GM19372 (cell line): ENCODE results near the gene LGALS3BP.

Source experiments
- ATAC-seq: cut with Tn5 transposase; IDR thresholded peaks from one replicate; pipeline ENCODE4 v1.9.1; 2021; ENCODE audit warnings: mild to moderate bottlenecking, low read depth, moderate library complexity; ENCODE audit not compliant: unreplicated experiment

Gene LGALS3BP

DNA sequence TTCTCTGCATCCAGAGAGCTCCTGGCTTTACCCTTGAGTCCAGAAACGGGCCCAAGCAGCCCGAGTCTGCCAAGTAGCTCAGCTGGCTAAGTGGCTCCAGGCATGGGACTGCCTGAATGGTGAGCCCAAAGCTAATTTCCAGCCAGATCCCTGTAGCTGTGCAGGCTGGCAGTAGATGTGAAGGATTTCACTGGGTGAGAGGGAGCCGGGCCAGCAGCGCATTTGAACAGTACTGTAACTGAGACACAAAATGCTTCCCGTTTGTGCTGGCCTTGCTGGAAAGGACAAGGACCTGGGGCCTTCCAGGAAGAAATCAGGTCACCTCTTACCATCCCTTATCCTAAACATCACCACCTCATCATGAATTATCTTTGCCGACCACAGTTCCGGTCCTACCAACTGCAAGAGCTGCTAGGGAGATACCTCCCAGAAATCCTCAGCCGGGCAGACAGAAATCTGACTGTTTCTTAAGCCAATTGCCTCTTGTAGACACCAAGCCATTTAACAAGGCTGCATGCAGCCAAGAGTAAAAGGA is 58.2 kb downstream of the LGALS3BP start:
- no peak for ATAC-seq
